HepG2 (cell line): ENCODE data around the gene LENEP. TPM values are rescaled to one million over a fixed set of nuclear protein-coding genes. Genes with fewer than 3 reads are reported as not detected.

Experiments used
- ATAC-seq: fragments of 200-7000 bp; cut with Tn5 transposase; 3 replicates; pipeline ENCODE4 v1.9.1; 2020; ENCODE audit warnings: mild to moderate bottlenecking, moderate library complexity
- BruUV-seq: library from RNA; stranded (reverse); fragments of 400-500 nt; replicated peaks from 2 replicates; lab custom pipeline; 2021; lab: Mats Ljungman, UMichigan
- CTCF ChIA-PET: fragments of 300-600 bp; formaldehyde crosslinking; extraction: SDS; loops from one replicate; lab custom pipeline; 2021; ENCODE audit warnings: low total read pairs, inconsistent platforms, low intra/inter-chr PET ratio; lab: Yijun Ruan, JAX
- POLR2A ChIA-PET: fragments of 350-600 bp; sonication (Branson Sonifier 250); formaldehyde crosslinking; loops from one replicate; lab custom pipeline; 2020; ENCODE audit warnings: antibody characterized with exemption, inconsistent platforms; lab: Yijun Ruan, JAX
- DNase-seq: peaks from one replicate; pipeline ENCODE4 v3.0.0-alpha.2; 2015; ENCODE audit warnings: low spot score
- FAIRE-seq: peaks from 3 replicates; lab custom pipeline; 2011; peaks lifted over from hg19 to GRCh38; lab: Jason Lieb, UNC
- H2AFZ ChIP-seq: one replicate; pipeline ENCODE4 v1.6.1; 2011; ENCODE audit warnings: low read length, inconsistent platforms
- H3K27ac ChIP-seq: fragments of 300-600 bp; 3 replicates; pipeline ENCODE4 v1.8.0; 2011; ENCODE audit warnings: mixed run types, mild to moderate bottlenecking, mixed read lengths, low read length, inconsistent platforms; ENCODE audit not compliant: insufficient read depth; ENCODE audit errors: extremely low read length
- H3K27me3 ChIP-seq, 2 experiments: fragments of 200-600 bp in 1 of 2; 2 replicates in 1 of 2; 3 replicates in 1 of 2; pipeline versions ENCODE4 v1.6.0 to v1.8.0; 2011; ENCODE audit warnings: low read length in 2 of 2, mild to moderate bottlenecking in 2 of 2, moderate library complexity in 2 of 2, inconsistent platforms in 1 of 2; ENCODE audit not compliant: insufficient read depth in 2 of 2, control insufficient read depth in 1 of 2
- H3K36me3 ChIP-seq, 2 experiments: fragments of 200-600 bp in 1 of 2; replicated peaks in 1 of 2; 2 replicates in 1 of 2; 3 replicates in 1 of 2; pipeline versions ENCODE4 v1.5.1 to v1.8.0; 2011; ENCODE audit warnings: low read length in 2 of 2, inconsistent platforms in 1 of 2; ENCODE audit not compliant: insufficient read depth in 2 of 2, control insufficient read depth in 1 of 2
- H3K4me1 ChIP-seq: 2 replicates; pipeline ENCODE4 v1.5.1; 2012; ENCODE audit warnings: low read length, inconsistent platforms; ENCODE audit not compliant: insufficient read depth
- H3K4me2 ChIP-seq: 2 replicates; pipeline ENCODE4 v1.6.0; 2011; ENCODE audit warnings: low read depth, low read length, inconsistent platforms
- H3K4me3 ChIP-seq, 3 experiments: fragments of 200-600 bp in 1 of 3; sonication (generic), shearing (Covaris generic) in 1 of 3; replicated peaks in 1 of 3; 2 replicates each; pipeline ENCODE4 v1.5.1; 2011 to 2016; ENCODE audit warnings: low read length in 3 of 3, inconsistent platforms in 2 of 3, low read depth in 2 of 3, mild to moderate bottlenecking in 2 of 3, control low read depth in 1 of 3, mixed read lengths in 1 of 3; ENCODE audit not compliant: insufficient read depth in 1 of 3
- H3K79me2 ChIP-seq: one replicate; pipeline ENCODE4 v1.6.1; 2011; ENCODE audit warnings: low read length, inconsistent platforms; ENCODE audit not compliant: insufficient read depth
- H3K9ac ChIP-seq: 2 replicates; pipeline ENCODE4 v1.6.0; 2011; ENCODE audit warnings: mild to moderate bottlenecking, low read depth, low read length, inconsistent platforms; ENCODE audit not compliant: insufficient read depth
- H3K9me3 ChIP-seq: 2 replicates; pipeline ENCODE4 v1.5.1; 2012; ENCODE audit warnings: mild to moderate bottlenecking, low read length
- H4K20me1 ChIP-seq: 2 replicates; pipeline ENCODE4 v1.6.0; 2011; ENCODE audit warnings: inconsistent platforms, mild to moderate bottlenecking, low read length, moderate library complexity; ENCODE audit not compliant: insufficient read depth
- ATF7 ChIP-seq, 2 experiments: fragments of 450-650 bp in 1 of 2; sonication (generic) in 1 of 2; formaldehyde crosslinking in 1 of 2; IDR thresholded peaks; 2 replicates each; pipeline versions ENCODE4 v1.4.0 to v1.6.1; 2016 to 2020; ENCODE audit warnings: antibody characterized with exemption in 1 of 2, mild to moderate bottlenecking in 1 of 2, missing genetic modification reagents in 1 of 2
- CREBL2 ChIP-seq: sonication (generic); formaldehyde crosslinking; IDR thresholded peaks from 2 replicates; pipeline ENCODE4 v1.8.1; 2023; ENCODE audit warnings: missing genetic modification reagents, mild to moderate bottlenecking, borderline replicate concordance
- KLF6 ChIP-seq: IDR thresholded peaks from 2 replicates; pipeline ENCODE4 v1.8.0; 2016; ENCODE audit warnings: missing biosample characterization, missing genetic modification reagents
- RFX5 ChIP-seq: IDR thresholded peaks from 2 replicates; pipeline ENCODE4 v1.6.1; 2011; ENCODE audit warnings: low read depth, low read length, improper control_type of control experiment
- ZNF256 ChIP-seq: sonication (generic); formaldehyde crosslinking; conservative IDR thresholded peaks from 2 replicates; pipeline ENCODE4 v1.4.0; 2020; ENCODE audit warnings: missing genetic modification reagents
- ZNF550 ChIP-seq: sonication (generic); formaldehyde crosslinking; IDR thresholded peaks from 2 replicates; pipeline ENCODE4 v1.4.0; 2020; ENCODE audit warnings: mild to moderate bottlenecking, missing genetic modification reagents, borderline replicate concordance
- WGBS: methylation state at CpG from one replicate; pipeline ENCODE4 v1.1.6; 2017; ENCODE audit warnings: low lambda C conversion rate; 5-methylcytosine and 5-hydroxymethylcytosine counted together
- in situ Hi-C: cut with HindIII; loops from 2 replicates; pipeline ENCODE4 v1.10.0; 2017; ENCODE audit warnings: low pct_unique_long_range_greater_than_20kb; ENCODE audit not compliant: extremely low pct_ligation_motif_present
- intact Hi-C: fragments of 100-400 bp; cut with micrococcal nuclease; formaldehyde crosslinking; loops from one replicate; pipeline ENCODE4 v1.10.0; 2022; ENCODE audit not compliant: unreplicated experiment
- polyA plus RNA-seq, 8 experiments: library from polyadenylated mRNA; depleted of rRNA in 3 of 8; stranded (reverse) in 7 of 8; unstranded in 1 of 8; fragments of >200 nt; fragmentation: Illumina TruSeq in 4 of 8; extraction: Trizol in 4 of 8; gene quantifications; 2 replicates each; pipeline versions ENCODE4 v1.2.1 to v1.2.3, GENCODE V29; 2011 to 2016; ENCODE audit warnings: low read depth in 4 of 8, missing spikeins in 1 of 8, mixed read lengths in 1 of 8; ENCODE audit not compliant: insufficient read depth in 1 of 8
- total RNA-seq, 5 experiments: library from RNA; depleted of rRNA; stranded (reverse); fragments of >200 nt; fragmentation: Illumina TruSeq; extraction: Trizol; gene quantifications; 2 replicates each; pipeline ENCODE4 v1.2.3, GENCODE V29; 2016; ENCODE audit warnings: low read depth in 1 of 5
- TF ChIP-seq, protein P1 (sequence below): sonication (generic); formaldehyde crosslinking; IDR thresholded peaks from 2 replicates; pipeline ENCODE4 v1.4.0; 2020; ENCODE audit warnings: missing genetic modification reagents, mild to moderate bottlenecking, borderline replicate concordance

Gene LENEP
- total and polyA plus RNA-seq, 2 of the 13 experiments (the other 11 are each of a cell fraction or from before 2014, with no cell fraction given): 0.29 TPM; not detected in 1

DNA sequence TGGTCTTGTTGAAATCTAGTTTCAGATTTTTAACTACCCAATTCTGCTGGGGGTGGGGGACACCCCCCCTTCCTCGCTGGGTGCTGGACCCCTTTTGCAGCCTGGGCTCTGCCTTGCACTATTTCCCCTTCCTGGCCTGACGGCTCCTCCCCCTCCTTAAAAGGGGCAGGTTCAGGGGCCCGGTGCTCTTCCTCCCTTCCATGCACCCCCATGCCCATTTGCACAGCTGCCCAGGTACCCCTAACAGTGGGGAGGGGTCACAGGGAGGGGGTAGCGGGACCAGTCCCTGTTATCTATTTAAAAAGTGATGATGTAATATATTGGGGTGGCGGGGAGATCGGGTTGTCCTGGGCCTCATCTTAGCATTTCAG lies 24.5 kb downstream of the LENEP start:
- 83% methylated on average over 6 of the region's 6 CpGs for WGBS
- intact Hi-C loops: loop anchor here (1.0 kb wide), 3 partner anchors 17 to 112 kb away; partner anchors contain the start of gene SHC1
- 0 out of 2 replicates have a peak, but pooled peaks have one; percentile 0 for TF ChIP-seq ZNF550
- TF ChIP-seq CREBL2 (CRISPR knock-in tag): no peak
- no peak for TF ChIP-seq RFX5
- TF ChIP-seq ZNF256 (CRISPR knock-in tag): no peak
- no peak for TF ChIP-seq KLF6 (CRISPR knock-in tag)
- 0 out of 2 replicates have a peak, but pooled peaks have one; percentile 24 for TF ChIP-seq ATF7 (IDR thresholded peaks at IDR 0.05)
- TF ChIP-seq ATF7 (CRISPR knock-in tag; IDR thresholded peaks at IDR 0.05): no peak
- TF ChIP-seq, protein P1, sequence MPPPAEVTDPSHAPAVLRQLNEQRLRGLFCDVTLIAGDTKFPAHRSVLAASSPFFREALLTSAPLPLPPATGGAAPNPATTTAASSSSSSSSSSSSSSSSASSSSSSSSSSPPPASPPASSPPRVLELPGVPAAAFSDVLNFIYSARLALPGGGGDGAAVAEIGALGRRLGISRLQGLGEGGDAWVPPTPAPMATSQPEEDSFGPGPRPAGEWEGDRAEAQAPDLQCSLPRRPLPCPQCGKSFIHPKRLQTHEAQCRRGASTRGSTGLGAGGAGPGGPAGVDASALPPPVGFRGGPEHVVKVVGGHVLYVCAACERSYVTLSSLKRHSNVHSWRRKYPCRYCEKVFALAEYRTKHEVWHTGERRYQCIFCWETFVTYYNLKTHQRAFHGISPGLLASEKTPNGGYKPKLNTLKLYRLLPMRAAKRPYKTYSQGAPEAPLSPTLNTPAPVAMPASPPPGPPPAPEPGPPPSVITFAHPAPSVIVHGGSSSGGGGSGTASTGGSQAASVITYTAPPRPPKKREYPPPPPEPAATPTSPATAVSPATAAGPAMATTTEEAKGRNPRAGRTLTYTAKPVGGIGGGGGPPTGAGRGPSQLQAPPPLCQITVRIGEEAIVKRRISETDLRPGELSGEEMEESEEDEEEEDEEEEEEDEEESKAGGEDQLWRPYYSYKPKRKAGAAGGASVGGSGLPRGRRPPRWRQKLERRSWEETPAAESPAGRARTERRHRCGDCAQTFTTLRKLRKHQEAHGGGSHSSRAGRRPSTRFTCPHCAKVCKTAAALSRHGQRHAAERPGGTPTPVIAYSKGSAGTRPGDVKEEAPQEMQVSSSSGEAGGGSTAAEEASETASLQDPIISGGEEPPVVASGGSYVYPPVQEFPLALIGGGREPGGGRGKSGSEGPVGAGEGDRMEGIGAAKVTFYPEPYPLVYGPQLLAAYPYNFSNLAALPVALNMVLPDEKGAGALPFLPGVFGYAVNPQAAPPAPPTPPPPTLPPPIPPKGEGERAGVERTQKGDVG (CRISPR knock-in tag): 0 out of 2 replicates have a peak, but pooled peaks have one; percentile 4

More for the DNA sequence above, 24.5 kb downstream of the LENEP start:
- Histone ChIP-seq H2AFZ (no peak overlapping the region), H3K4me2 (peak overlapping the region; percentile 79), H3K9me3 (no peaks in the 10 kb centered on the region), H3K27me3 (no peaks in the 10 kb centered on the region), H3K4me1 (peaks cover 43% of the 10 kb centered on the region), H3K27ac (peak overlapping the region; percentile 74), H3K9ac (peak overlapping the region; percentile 32; the same call in 1 of the 2 replicates), H3K4me3 (peak overlapping the region in 2 of 3 experiments; percentile 48 to 61; a peak in 4 of 6 replicates), H3K36me3 (peaks cover 6 to 21% of the 10 kb centered on the region in 2 experiments; a peak in 4 of 5 replicates), H4K20me1 (peaks cover 5% of the 10 kb centered on the region; the same call in 1 of the 2 replicates), H3K79me2 (no peaks in the 10 kb centered on the region)
- ChIA-PET POLR2A (interaction anchor here (1.1 to 8.2 kb wide), 11 partner anchors 12 to 62 kb away, joined by 3 to 90 read pairs (median 9); partner anchors contain the start of genes ADAM15, FLAD1, PBXIP1 and PYGO2), CTCF (interaction anchor here (1.0 to 2.8 kb wide), 13 partner anchors 14 to 111 kb away, joined by 3 to 54 read pairs (median 9); partner anchors contain the start of genes CKS1B, LENEP, PBXIP1 and PYGO2)
- ATAC-seq: no peak
- DNase-seq: no peak
- in situ Hi-C loops: no loop called here
- no TSS peak for BruUV-seq
- no peak for FAIRE-seq
